Suppressor macrophage (primary cell): ENCODE measurements around the gene CRYGD.
"Not testable (repeated sequence)": the region's sequence is repeated elsewhere in the genome, so short reads cannot be mapped to it uniquely, and the experiment has no call there.

Experiments used
- DNase-seq, 4 experiments: peaks; one replicate each; pipeline ENCODE4 v3.0.0-alpha.2; 2020 to 2022

The CRYGD gene

GRCh38 chr2:208129744-208130711, 5.7 kb upstream of the CRYGD start, which contains the start of gene CRYGC:
Gene CRYGC (minus strand): TSS chr2:208129828. CDS start chr2:208129792, 36 bp downstream.
- DNase-seq, result no peak

- DNase-seq, result no peak
These were observed 3.8 kb upstream of the CRYGD start for GRCh38 chr2:208128136-208128535.

- no peak for DNase-seq
These were observed 2.8 kb upstream of the CRYGD start for GRCh38 chr2:208127090-208127489.

- DNase-seq, result no peak
These were observed 927 bp upstream of the CRYGD start for GRCh38 chr2:208125251-208125650.

- DNase-seq, result no peak
These were observed 2.1 kb downstream of the CRYGD start for GRCh38 chr2:208122248-208122647.

- no peak for DNase-seq
These were observed 5.4 kb downstream of the CRYGD start for GRCh38 chr2:208118918-208119317.

- DNase-seq, result not testable (repeated sequence)
These were observed 6.9 kb downstream of the CRYGD start for GRCh38 chr2:208117390-208117789.

GRCh38 chr2:208112969-208113368, 11.4 kb downstream of the CRYGD start:
- DNase-seq, result no peak

GRCh38 chr2:208112273-208112745, 12.0 kb downstream of the CRYGD start:
- DNase-seq, result not testable (repeated sequence)

GRCh38 chr2:208103616-208104015, 20.7 kb downstream of the CRYGD start:
- DNase-seq, result no peak

GRCh38 chr2:208101716-208102631, 22.4 kb downstream of the CRYGD start:
- DNase-seq, result peak in 3 of 4 experiments; percentile 34 to 54 (median 46)

- no peak for DNase-seq
These were observed 24.4 kb downstream of the CRYGD start for GRCh38 chr2:208099682-208100470.

GRCh38 chr2:208098701-208099100, 25.6 kb downstream of the CRYGD start:
- not testable (repeated sequence) for DNase-seq

GRCh38 chr2:208098267-208098666, 26.1 kb downstream of the CRYGD start:
- DNase-seq, result no peak

- no peak for DNase-seq
These were observed 26.5 kb downstream of the CRYGD start for GRCh38 chr2:208097801-208098200.

- no peak for DNase-seq
These were observed 27.0 kb downstream of the CRYGD start for GRCh38 chr2:208097313-208097712.

GRCh38 chr2:208096080-208096479, 28.2 kb downstream of the CRYGD start:
- no peak for DNase-seq

GRCh38 chr2:208093128-208093527, 31.2 kb downstream of the CRYGD start:
- peak in 2 of 4 experiments; percentile 12 to 17 for DNase-seq

- no peak for DNase-seq
These were observed 32.1 kb downstream of the CRYGD start for GRCh38 chr2:208092093-208092832.

GRCh38 chr2:208090420-208090819, 33.9 kb downstream of the CRYGD start:
- DNase-seq, result no peak

- DNase-seq, result peak in 2 of 4 experiments; percentile 23 to 27
These were observed 38.3 kb downstream of the CRYGD start for GRCh38 chr2:208086029-208086428.
